GM12878 (cell line): ENCODE data around the gene NPAS3. TPM values are rescaled to one million over a fixed set of nuclear protein-coding genes. Genes with fewer than 3 reads are reported as not detected.

ENCODE experiments used
- ATAC-seq: fragments of 200-7000 bp; cut with Tn5 transposase; 3 replicates; pipeline ENCODE4 v1.9.1; 2020; ENCODE audit warnings: mild to moderate bottlenecking, moderate library complexity
- BruUV-seq: library from RNA; stranded (reverse); fragments of 400-500 nt; replicated peaks from 2 replicates; lab custom pipeline; 2021; lab: Mats Ljungman, UMichigan
- CTCF ChIA-PET: fragments of 300-600 bp; sonication (Branson Sonifier 250); formaldehyde crosslinking; extraction: SDS; loops from one replicate; lab custom pipeline; 2021; ENCODE audit warnings: inconsistent platforms; lab: Yijun Ruan, JAX
- POLR2A ChIA-PET: fragments of 350-600 bp; formaldehyde crosslinking; extraction: SDS; loops from one replicate; lab custom pipeline; 2021; ENCODE audit warnings: inconsistent platforms; lab: Charles Lee
- RAD21 ChIA-PET: fragments of 300-600 bp; sonication (Branson Sonifier 250); formaldehyde crosslinking; loops from one replicate; lab custom pipeline; 2023; ENCODE audit warnings: antibody characterized with exemption; ENCODE audit not compliant: unreplicated experiment; lab: Charles Lee
- SMC1A ChIA-PET: fragments of 300-600 bp; sonication (Branson Sonifier 250); formaldehyde crosslinking; loops from one replicate; lab custom pipeline; 2023; ENCODE audit not compliant: unreplicated experiment, uncharacterized antibody; lab: Charles Lee
- DNase-seq: peaks from one replicate; pipeline ENCODE4 v3.0.0-alpha.2; 2011; ENCODE audit warnings: low read depth, low spot score
- FAIRE-seq: peaks from 3 replicates; lab custom pipeline; 2011; peaks lifted over from hg19 to GRCh38; lab: Jason Lieb, UNC
- H2AFZ ChIP-seq: 2 replicates; pipeline ENCODE4 v1.6.0; 2011; ENCODE audit warnings: low read depth, low read length, control low read depth; ENCODE audit not compliant: control insufficient read depth
- H3K27ac ChIP-seq: 2 replicates; pipeline ENCODE4 v1.5.1; 2011; ENCODE audit warnings: control low read depth; ENCODE audit not compliant: control insufficient read depth, insufficient read depth
- H3K27me3 ChIP-seq, 2 experiments: replicated peaks in 1 of 2; 2 replicates each; pipeline versions ENCODE4 v1.6.0 to v1.6.1; 2011; ENCODE audit warnings: low read length in 1 of 2; ENCODE audit not compliant: control insufficient read depth in 2 of 2, insufficient read depth in 2 of 2
- H3K36me3 ChIP-seq, 2 experiments: 2 replicates each; pipeline ENCODE4 v1.5.1; 2011; ENCODE audit warnings: low read length in 1 of 2; ENCODE audit not compliant: control insufficient read depth in 2 of 2, insufficient read depth in 2 of 2
- H3K4me1 ChIP-seq: 2 replicates; pipeline ENCODE4 v1.6.1; 2011; ENCODE audit warnings: mild to moderate bottlenecking, low read length, moderate library complexity, mixed read lengths; ENCODE audit not compliant: control insufficient read depth, insufficient read depth
- H3K4me2 ChIP-seq: 2 replicates; pipeline ENCODE4 v1.6.0; 2011; ENCODE audit warnings: control low read depth; ENCODE audit not compliant: control insufficient read depth, insufficient read depth
- H3K4me3 ChIP-seq: fragments of 200-600 bp; sonication (generic); 2 replicates; pipeline ENCODE4 v1.5.1; 2016
- H3K79me2 ChIP-seq: 2 replicates; pipeline ENCODE4 v1.6.0; 2011; ENCODE audit warnings: low read length; ENCODE audit not compliant: control insufficient read depth, insufficient read depth
- H3K9ac ChIP-seq: 2 replicates; pipeline ENCODE4 v1.8.0; 2011; ENCODE audit warnings: low read length, control low read depth, mixed read lengths; ENCODE audit not compliant: control insufficient read depth, insufficient read depth
- H3K9me3 ChIP-seq: replicated peaks from 3 replicates; pipeline ENCODE4 v1.5.1; 2011; ENCODE audit warnings: mild to moderate bottlenecking, low read length; ENCODE audit not compliant: control insufficient read depth, insufficient read depth
- H4K20me1 ChIP-seq: 2 replicates; pipeline ENCODE4 v1.6.0; 2011; ENCODE audit not compliant: control insufficient read depth, insufficient read depth
- EZH2 ChIP-seq: IDR thresholded peaks from 2 replicates; pipeline ENCODE4 v1.6.1; 2012; ENCODE audit warnings: low read depth, mild to moderate bottlenecking, control low read depth, inconsistent platforms, low read length, borderline replicate concordance; ENCODE audit not compliant: control insufficient read depth
- NBN ChIP-seq: fragments of 450-650 bp; IDR thresholded peaks from 2 replicates; pipeline ENCODE4 v1.6.1; 2016
- RFX5 ChIP-seq: IDR thresholded peaks from 2 replicates; pipeline ENCODE4 v1.6.1; 2011; ENCODE audit warnings: low read depth, low read length, improper control_type of control experiment
- TCF12 ChIP-seq: IDR thresholded peaks from 2 replicates; pipeline ENCODE4 v1.6.1; 2011; ENCODE audit warnings: low read depth, mild to moderate bottlenecking, low read length
- TCF3 ChIP-seq: IDR thresholded peaks from 2 replicates; pipeline ENCODE4 v1.6.1; 2012; ENCODE audit warnings: low read depth, mild to moderate bottlenecking, low read length, borderline replicate concordance; ENCODE audit not compliant: insufficient read depth
- ZBTB40 ChIP-seq: fragments of 450-650 bp; IDR thresholded peaks from 2 replicates; pipeline ENCODE4 v1.6.1; 2016; ENCODE audit warnings: mild to moderate bottlenecking, moderate library complexity, borderline replicate concordance
- WGBS: methylation state at CpG from one replicate; pipeline ENCODE4 v1.1.6; 2016; ENCODE audit warnings: low lambda C conversion rate; ENCODE audit not compliant: insufficient replicate concordance, insufficient coverage; ENCODE audit errors: missing lambda C conversion rate; 5-methylcytosine and 5-hydroxymethylcytosine counted together
- in situ Hi-C: fragments of 300-500 bp; cut with MboI; formaldehyde crosslinking; loops from 9 replicates; pipeline ENCODE4 v1.14.3; 2018; ENCODE audit warnings: mixed read lengths
- intact Hi-C: fragments of 100-400 bp; cut with micrococcal nuclease; formaldehyde crosslinking; loops from one replicate; pipeline ENCODE4 v1.14.2; 2022; ENCODE audit not compliant: unreplicated experiment
- polyA plus RNA-seq, 11 experiments: library from polyadenylated mRNA; depleted of rRNA in 4 of 11; unstranded in 6 of 11; stranded (reverse) in 5 of 11; fragments of >200 nt; fragmentation: Nextera tagmentation in 4 of 11; fragmentation: Illumina TruSeq in 1 of 11; extraction: Ambion mirVana in 4 of 11; extraction: Trizol in 1 of 11; gene quantifications; 1 replicate in 1 of 11; 2 replicates in 10 of 11; pipeline versions ENCODE4 v1.2.1 to v1.2.3, GENCODE V29; 2011 to 2016; ENCODE audit warnings: inconsistent platforms in 2 of 11, missing spikeins in 2 of 11, low read depth in 1 of 11
- total RNA-seq, 4 experiments: library from RNA; depleted of rRNA in 3 of 4; stranded (reverse); fragments of >200 nt in 3 of 4; fragmentation: Illumina TruSeq in 1 of 4; extraction: Trizol in 1 of 4; gene quantifications; 2 replicates each; pipeline versions ENCODE4 v1.2.1 to v1.2.3, GENCODE V29; 2013 to 2021
- TF ChIP-seq, protein P1 (sequence below): fragments of 450-650 bp; IDR thresholded peaks from 2 replicates; pipeline ENCODE4 v1.6.1; 2017; ENCODE audit warnings: mild to moderate bottlenecking
- TF ChIP-seq, protein P2 (sequence below): fragments of 150-350 bp; IDR thresholded peaks from 2 replicates; pipeline ENCODE4 v1.6.1; 2014; ENCODE audit warnings: mild to moderate bottlenecking, low read depth, low read length

NPAS3 gene
- total and polyA plus RNA-seq, 10 of the 15 experiments (the other 5 are each of a cell fraction or from before 2014, with no cell fraction given): under 0.01 to 2.7 (median 0.03) TPM; not detected in 6

- Histone ChIP-seq H2AFZ (no peak overlapping the region), H3K27ac (no peak overlapping the region), H3K4me1 (no peaks in the 10 kb centered on the region), H3K79me2 (no peaks in the 10 kb centered on the region), H4K20me1 (no peaks in the 10 kb centered on the region), H3K27me3 (no peaks in the 10 kb centered on the region; a peak in 1 of 4 replicates), H3K9ac (no peak overlapping the region), H3K9me3 (no peaks in the 10 kb centered on the region), H3K4me3 (no peak overlapping the region), H3K36me3 (no peaks in the 10 kb centered on the region), H3K4me2 (no peak overlapping the region)
- CTCF ChIA-PET: no interaction called here
- no peak for DNase-seq
- no TSS peak for BruUV-seq
- no peak for ATAC-seq
- intact Hi-C loops (no loop called here), in situ Hi-C loops (no loop called here)
- SMC1A ChIA-PET: interaction anchor here (0.9 kb wide), 1 partner anchor 9 kb away, joined by 4 read pairs; no protein-coding TSS in a partner anchor
- RAD21 ChIA-PET: no interaction called here
- TF ChIP-seq TCF3: no peak
- no peak for FAIRE-seq
- 43% methylated on average over 4 of the region's 4 CpGs for WGBS
- POLR2A ChIA-PET: no interaction called here
Measured at GRCh38 chr14:33290641-33291040, 352.0 kb downstream of the NPAS3 start.

DNA sequence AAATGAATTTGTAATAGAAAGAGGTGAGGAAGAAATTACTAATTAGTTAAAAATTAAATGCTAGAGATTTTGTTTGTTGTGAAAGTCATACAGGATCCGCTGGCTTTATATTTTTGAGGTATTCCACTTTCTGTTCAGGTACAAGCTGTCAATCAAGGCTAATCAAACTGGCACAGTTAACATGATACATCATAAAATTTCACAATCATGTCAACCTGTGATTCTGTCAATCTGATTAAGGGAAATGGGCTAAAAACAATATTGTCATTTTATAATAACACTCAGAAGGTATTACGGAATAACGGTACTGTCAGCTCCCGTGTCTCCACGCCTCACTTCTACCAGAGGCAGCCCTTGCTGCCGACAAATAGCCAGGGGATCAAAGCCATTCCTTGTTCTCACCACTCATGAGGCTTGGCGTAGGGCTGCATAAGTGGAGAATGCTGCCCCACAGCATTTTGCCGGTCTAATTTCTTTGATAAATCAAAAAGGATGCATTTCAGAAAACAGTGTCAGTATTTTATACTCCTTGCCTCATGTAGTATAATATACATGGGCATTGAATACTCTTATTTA is 352.9 kb downstream of the NPAS3 start:
- no peak for FAIRE-seq
- RAD21 ChIA-PET: no interaction called here
- Histone ChIP-seq H3K79me2 (no peaks in the 10 kb centered on the region), H4K20me1 (no peaks in the 10 kb centered on the region), H3K4me1 (no peaks in the 10 kb centered on the region), H3K27ac (no peak overlapping the region), H3K4me3 (no peak overlapping the region), H3K9me3 (no peaks in the 10 kb centered on the region), H3K27me3 (no peaks in the 10 kb centered on the region; a peak in 1 of 4 replicates), H3K36me3 (no peaks in the 10 kb centered on the region), H2AFZ (no peak overlapping the region), H3K9ac (no peak overlapping the region), H3K4me2 (no peak overlapping the region)
- ATAC-seq: no peak
- intact Hi-C loops: no loop called here
- BruUV-seq: no TSS peak
- CTCF ChIA-PET: no interaction called here
- no peak for DNase-seq
- WGBS: 16% methylated on average over 8 of the region's 8 CpGs
- POLR2A ChIA-PET: no interaction called here
- in situ Hi-C loops: no loop called here
- SMC1A ChIA-PET: interaction anchor here (0.9 kb wide), 1 partner anchor 8 kb away, joined by 4 read pairs; no protein-coding TSS in a partner anchor
- TF ChIP-seq, protein P1, sequence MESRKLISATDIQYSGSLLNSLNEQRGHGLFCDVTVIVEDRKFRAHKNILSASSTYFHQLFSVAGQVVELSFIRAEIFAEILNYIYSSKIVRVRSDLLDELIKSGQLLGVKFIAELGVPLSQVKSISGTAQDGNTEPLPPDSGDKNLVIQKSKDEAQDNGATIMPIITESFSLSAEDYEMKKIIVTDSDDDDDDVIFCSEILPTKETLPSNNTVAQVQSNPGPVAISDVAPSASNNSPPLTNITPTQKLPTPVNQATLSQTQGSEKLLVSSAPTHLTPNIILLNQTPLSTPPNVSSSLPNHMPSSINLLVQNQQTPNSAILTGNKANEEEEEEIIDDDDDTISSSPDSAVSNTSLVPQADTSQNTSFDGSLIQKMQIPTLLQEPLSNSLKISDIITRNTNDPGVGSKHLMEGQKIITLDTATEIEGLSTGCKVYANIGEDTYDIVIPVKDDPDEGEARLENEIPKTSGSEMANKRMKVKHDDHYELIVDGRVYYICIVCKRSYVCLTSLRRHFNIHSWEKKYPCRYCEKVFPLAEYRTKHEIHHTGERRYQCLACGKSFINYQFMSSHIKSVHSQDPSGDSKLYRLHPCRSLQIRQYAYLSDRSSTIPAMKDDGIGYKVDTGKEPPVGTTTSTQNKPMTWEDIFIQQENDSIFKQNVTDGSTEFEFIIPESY: no peak
- TF ChIP-seq NBN (no peak), ZBTB40 (no peak), RFX5 (no peak), EZH2 (no peak), TCF12 (no peak)
- TF ChIP-seq, protein P2, sequence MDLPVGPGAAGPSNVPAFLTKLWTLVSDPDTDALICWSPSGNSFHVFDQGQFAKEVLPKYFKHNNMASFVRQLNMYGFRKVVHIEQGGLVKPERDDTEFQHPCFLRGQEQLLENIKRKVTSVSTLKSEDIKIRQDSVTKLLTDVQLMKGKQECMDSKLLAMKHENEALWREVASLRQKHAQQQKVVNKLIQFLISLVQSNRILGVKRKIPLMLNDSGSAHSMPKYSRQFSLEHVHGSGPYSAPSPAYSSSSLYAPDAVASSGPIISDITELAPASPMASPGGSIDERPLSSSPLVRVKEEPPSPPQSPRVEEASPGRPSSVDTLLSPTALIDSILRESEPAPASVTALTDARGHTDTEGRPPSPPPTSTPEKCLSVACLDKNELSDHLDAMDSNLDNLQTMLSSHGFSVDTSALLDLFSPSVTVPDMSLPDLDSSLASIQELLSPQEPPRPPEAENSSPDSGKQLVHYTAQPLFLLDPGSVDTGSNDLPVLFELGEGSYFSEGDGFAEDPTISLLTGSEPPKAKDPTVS: no peak
